GM18498 (cell line): ENCODE data around the gene CDRT4.

ENCODE experiments used
- ATAC-seq: cut with Tn5 transposase; IDR thresholded peaks from one replicate; pipeline ENCODE4 v1.9.1; 2021; ENCODE audit warnings: mild to moderate bottlenecking, moderate library complexity; ENCODE audit not compliant: unreplicated experiment

CDRT4 gene

GRCh38 chr17:15492791-15493692 is 25.6 kb upstream of the CDRT4 start:
- no peak for ATAC-seq

GRCh38 chr17:15492186-15492585 is 24.8 kb upstream of the CDRT4 start:
- no peak for ATAC-seq

GRCh38 chr17:15490634-15491261 is 23.3 kb upstream of the CDRT4 start:
- no peak for ATAC-seq

- ATAC-seq = no peak
These were observed 21.1 kb upstream of the CDRT4 start for GRCh38 chr17:15488557-15488956.

GRCh38 chr17:15485045-15485444 is 17.6 kb upstream of the CDRT4 start:
- no peak for ATAC-seq

- no peak for ATAC-seq
These were observed 16.0 kb upstream of the CDRT4 start for GRCh38 chr17:15483431-15483830.

GRCh38 chr17:15482476-15482875 is 15.1 kb upstream of the CDRT4 start:
- ATAC-seq = no peak

- ATAC-seq = no peak
These were observed 14.1 kb upstream of the CDRT4 start for GRCh38 chr17:15481481-15481880.

- no peak for ATAC-seq
These were observed 12.8 kb upstream of the CDRT4 start for GRCh38 chr17:15480204-15480603.

GRCh38 chr17:15479703-15480102 is 12.3 kb upstream of the CDRT4 start:
- no peak for ATAC-seq

GRCh38 chr17:15478845-15479244 is 11.4 kb upstream of the CDRT4 start:
- ATAC-seq = no peak

- ATAC-seq = no peak
These were observed 8.4 kb upstream of the CDRT4 start for GRCh38 chr17:15475631-15476354.

GRCh38 chr17:15472891-15473290 is 5.5 kb upstream of the CDRT4 start:
- no peak for ATAC-seq

GRCh38 chr17:15470536-15470935 is 3.1 kb upstream of the CDRT4 start:
- ATAC-seq = no peak

- ATAC-seq = no peak
These were observed 1.8 kb upstream of the CDRT4 start for GRCh38 chr17:15469260-15469659.

GRCh38 chr17:15468126-15468525 is 705 bp upstream of the CDRT4 start:
- ATAC-seq = no peak

GRCh38 chr17:15466131-15466530 is 1.3 kb downstream of the CDRT4 start:
- no peak for ATAC-seq

- ATAC-seq = no peak
These were observed 2.2 kb downstream of the CDRT4 start for GRCh38 chr17:15465045-15465701.

GRCh38 chr17:15464231-15464985 is 3.0 kb downstream of the CDRT4 start:
- no peak for ATAC-seq

- no peak for ATAC-seq
These were observed 4.2 kb downstream of the CDRT4 start for GRCh38 chr17:15462976-15463772.
